Neural cell (in vitro differentiated cells): ENCODE data around the gene SNAI1. TPM values are rescaled to one million over a fixed set of nuclear protein-coding genes. Genes with fewer than 3 reads are reported as not detected.

Experiments
- H2AFZ ChIP-seq: fragments of 200-600, 300-800 bp; sonication (generic), shearing (Covaris generic); 2 replicates; pipeline ENCODE4 v1.6.0; 2014; ENCODE audit warnings: low read depth, mild to moderate bottlenecking, antibody characterized with exemption, low read length, moderate library complexity
- H3F3A ChIP-seq: fragments of 200-600 bp; shearing (Covaris generic); 2 replicates; pipeline ENCODE4 v1.6.1; 2016; ENCODE audit warnings: mild to moderate bottlenecking, moderate library complexity, mixed read lengths, antibody characterized with exemption, low read length; ENCODE audit not compliant: insufficient read depth, poor library complexity, severe bottlenecking
- H3K27ac ChIP-seq: fragments of 200-600, 300-800 bp; sonication (generic), shearing (Covaris generic); 2 replicates; pipeline ENCODE4 v1.5.1; 2014; ENCODE audit warnings: mild to moderate bottlenecking, low read length, moderate library complexity
- H3K27me3 ChIP-seq: fragments of 300-800, 200-600 bp; sonication (generic), shearing (Covaris generic); 2 replicates; pipeline ENCODE4 v1.6.0; 2014; ENCODE audit warnings: mild to moderate bottlenecking, low read depth, low read length, moderate library complexity; ENCODE audit not compliant: insufficient read depth
- H3K36me3 ChIP-seq: fragments of 300-800, 200-600 bp; sonication (generic), shearing (Covaris generic); 2 replicates; pipeline ENCODE4 v1.5.1; 2014; ENCODE audit warnings: mild to moderate bottlenecking, antibody characterized with exemption, low read length, moderate library complexity; ENCODE audit not compliant: insufficient read depth
- H3K4me2 ChIP-seq: fragments of 300-800, 200-600 bp; sonication (generic), shearing (Covaris generic); 2 replicates; pipeline ENCODE4 v1.6.0; 2014; ENCODE audit warnings: mild to moderate bottlenecking, low read length
- H3K4me3 ChIP-seq: fragments of 300-800, 200-600 bp; sonication (generic), shearing (Covaris generic); 2 replicates; pipeline ENCODE4 v1.5.1; 2014; ENCODE audit warnings: mild to moderate bottlenecking, low read length, moderate library complexity
- H3K79me2 ChIP-seq: fragments of 200-600 bp; shearing (Covaris generic); replicated peaks from 2 replicates; pipeline ENCODE4 v1.6.0; 2014; ENCODE audit warnings: mild to moderate bottlenecking, low read length, moderate library complexity; ENCODE audit not compliant: insufficient read depth
- H3K9ac ChIP-seq: fragments of 300-800, 200-600 bp; sonication (generic), shearing (Covaris generic); 2 replicates; pipeline ENCODE4 v1.6.1; 2016; ENCODE audit warnings: mild to moderate bottlenecking, low read length, mixed read lengths
- H3K9me2 ChIP-seq: fragments of 200-600 bp; shearing (Covaris generic); 2 replicates; pipeline ENCODE4 v1.6.1; 2016; ENCODE audit warnings: mild to moderate bottlenecking, low read length, mixed read lengths; ENCODE audit not compliant: insufficient read depth
- H3K9me3 ChIP-seq: fragments of 200-600, 300-800 bp; sonication (generic), shearing (Covaris generic); 2 replicates; pipeline ENCODE4 v1.6.1; 2016; ENCODE audit warnings: mild to moderate bottlenecking, mixed run types, low read length, moderate library complexity, mixed read lengths
- H4K20me1 ChIP-seq: fragments of 200-600 bp; shearing (Covaris generic); 2 replicates; pipeline ENCODE4 v1.6.1; 2016; ENCODE audit warnings: mild to moderate bottlenecking, mixed run types; ENCODE audit not compliant: insufficient read depth
- CTCF ChIP-seq: fragments of 450-650 bp; IDR thresholded peaks from 2 replicates; pipeline ENCODE4 v1.5.1; 2014; ENCODE audit warnings: antibody characterized with exemption, mild to moderate bottlenecking, moderate library complexity; ENCODE audit not compliant: poor library complexity, severe bottlenecking
- EP300 ChIP-seq: fragments of 450-650 bp; conservative IDR thresholded peaks from 2 replicates; pipeline ENCODE4 v1.6.1; 2014; ENCODE audit warnings: antibody characterized with exemption, mild to moderate bottlenecking, moderate library complexity; ENCODE audit not compliant: poor library complexity, severe bottlenecking
- EZH2 ChIP-seq: fragments of 200-600, 300-800 bp; shearing (Covaris generic), sonication (generic); IDR thresholded peaks from 2 replicates; pipeline ENCODE4 v1.6.1; 2014; ENCODE audit warnings: antibody characterized with exemption, low read length, borderline replicate concordance, mild to moderate bottlenecking; ENCODE audit not compliant: insufficient read depth, poor library complexity, severe bottlenecking
- MXI1 ChIP-seq: fragments of 450-650 bp; conservative IDR thresholded peaks from 2 replicates; pipeline ENCODE4 v1.6.1; 2014; ENCODE audit warnings: antibody characterized with exemption, mild to moderate bottlenecking; ENCODE audit not compliant: poor library complexity, severe bottlenecking
- POLR2AphosphoS5 ChIP-seq: IDR thresholded peaks from 2 replicates; pipeline ENCODE4 v1.6.1; 2012
- RAD21 ChIP-seq: fragments of 450-650 bp; conservative IDR thresholded peaks from 2 replicates; pipeline ENCODE4 v1.6.1; 2014; ENCODE audit warnings: antibody characterized with exemption, mild to moderate bottlenecking, moderate library complexity
- REST ChIP-seq: IDR thresholded peaks from 2 replicates; pipeline ENCODE4 v1.6.1; 2012; ENCODE audit warnings: borderline replicate concordance
- SMC3 ChIP-seq: fragments of 450-650 bp; conservative IDR thresholded peaks from 2 replicates; pipeline ENCODE4 v1.6.1; 2014; ENCODE audit warnings: antibody characterized with exemption, mild to moderate bottlenecking, moderate library complexity; ENCODE audit not compliant: poor library complexity
- TAF1 ChIP-seq: IDR thresholded peaks from 2 replicates; pipeline ENCODE4 v1.6.1; 2012; ENCODE audit warnings: low read depth
- polyA plus RNA-seq: library from polyadenylated mRNA; depleted of rRNA; stranded (reverse); fragments of >200 nt; gene quantifications from 2 replicates; pipeline ENCODE4 v1.2.3, GENCODE V29; 2014

Gene SNAI1
- polyA plus RNA-seq, 1 donor from 2014 or later = 0.31 TPM

GRCh38 chr20:50026746-50027575 lies 44.2 kb downstream of the SNAI1 start:
- Histone ChIP-seq H3K79me2 (no peaks in the 10 kb centered on the region), H3K9ac (no peak overlapping the region), H3F3A (no peaks in the 10 kb centered on the region), H3K9me2 (no peaks in the 10 kb centered on the region), H4K20me1 (no peaks in the 10 kb centered on the region), H3K27me3 (no peaks in the 10 kb centered on the region), H3K27ac (no peak overlapping the region), H3K36me3 (no peaks in the 10 kb centered on the region), H2AFZ (no peak overlapping the region), H3K4me3 (no peak overlapping the region), H3K4me2 (no peak overlapping the region), H3K9me3 (no peaks in the 10 kb centered on the region)
- no peak for TF ChIP-seq CTCF
- TF ChIP-seq SMC3 = no peak
- TF ChIP-seq EZH2 = no peak
- TF ChIP-seq POLR2AphosphoS5 = no peak
- TF ChIP-seq EP300 = no peak

- H3K4me2 ChIP-seq = no peak overlapping the region
- no peak overlapping the region for H3K4me3 ChIP-seq
- H4K20me1 ChIP-seq = no peaks in the 10 kb centered on the region
- H3K79me2 ChIP-seq = no peaks in the 10 kb centered on the region
- no peak overlapping the region for H3K27ac ChIP-seq
- no peak overlapping the region for H3K9ac ChIP-seq
- no peak for TF ChIP-seq RAD21
- no peak for TF ChIP-seq REST
- TF ChIP-seq EZH2 = no peak
- TF ChIP-seq SMC3 = no peak
- no peak for TF ChIP-seq CTCF
- TF ChIP-seq POLR2AphosphoS5 = no peak
- no peak for TF ChIP-seq MXI1
- TF ChIP-seq EP300 = no peak
- no peak for TF ChIP-seq TAF1
- H3K9me3 ChIP-seq = no peaks in the 10 kb centered on the region
- no peaks in the 10 kb centered on the region for H3K36me3 ChIP-seq
- no peaks in the 10 kb centered on the region for H3K9me2 ChIP-seq
- H3F3A ChIP-seq = no peaks in the 10 kb centered on the region
- no peak overlapping the region for H2AFZ ChIP-seq
- H3K27me3 ChIP-seq = no peaks in the 10 kb centered on the region
Measured at GRCh38 chr20:50027611-50028105, 44.9 kb downstream of the SNAI1 start.
